ENCODE measurements around the gene TMEM80. TPM values are rescaled to one million over a fixed set of nuclear protein-coding genes. Genes with fewer than 3 reads are reported as not detected.

Gene TMEM80
- total and polyA plus RNA-seq, 2 of the 4 experiments (the other 2 are of a cell fraction) = 5.6 to 21.7 TPM

DNA sequence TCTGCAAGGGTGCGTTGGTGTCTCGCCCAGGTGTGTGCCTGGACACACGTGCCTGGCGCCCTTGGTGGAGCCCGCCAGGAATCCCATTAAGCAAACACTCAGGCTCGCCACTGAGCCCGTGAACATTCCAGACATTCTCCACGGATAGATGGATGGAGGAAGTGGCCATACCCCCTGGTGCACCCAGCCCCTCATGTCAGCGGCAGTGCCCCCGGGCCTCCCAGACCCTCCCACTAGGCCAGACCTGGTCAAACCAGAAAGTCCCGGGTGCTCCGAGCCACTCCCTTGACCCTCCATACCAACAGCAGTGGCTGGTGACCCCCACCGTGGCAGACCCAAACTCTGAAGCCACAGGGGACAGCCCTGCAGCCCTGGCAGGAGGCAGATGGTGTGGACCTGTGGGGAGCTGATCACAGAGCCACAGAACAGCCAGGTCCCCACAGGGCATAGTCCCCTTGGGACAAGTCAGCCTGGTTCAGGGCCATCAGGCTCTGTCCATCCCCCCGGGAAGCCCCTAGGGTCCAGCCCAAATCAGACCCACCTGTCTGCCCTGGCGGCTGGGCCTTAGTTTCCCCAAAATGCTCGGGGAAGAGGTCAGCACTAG lies 12.3 kb downstream of the TMEM80 start:
- Histone ChIP-seq H3K9me1 (ENCODE audit: insufficient read depth, low read length) (peaks cover 13% of the 10 kb centered on the region), H4K20me1 (ENCODE audit: insufficient read depth, low read length) (no peaks in the 10 kb centered on the region), H3K27me3 (ENCODE audit: control insufficient read depth, insufficient read depth, low read length) (no peaks in the 10 kb centered on the region), H3K4me2 (ENCODE audit: low read depth, low read length) (no peak overlapping the region), H3K36me3 (ENCODE audit: control insufficient read depth, insufficient read depth, low read length) (peaks cover 6% of the 10 kb centered on the region; the same call in 1 of the 2 replicates), H2BK20ac (ENCODE audit: low read depth, low read length) (no peak overlapping the region), H2AK9ac (replicated peaks; ENCODE audit: low read depth, low read length, poor library complexity) (peak overlapping the region; percentile 86), H3K56ac (ENCODE audit: extremely low read depth, insufficient read depth, low read length) (no peak overlapping the region), H3K18ac (ENCODE audit: low read depth, low read length) (no peak overlapping the region; the same call in 1 of the 2 replicates), H3K9ac (ENCODE audit: low read depth, low read length) (0 out of 2 replicates have a peak overlapping the region, but pooled peaks have one; percentile 68), H4K8ac (ENCODE audit: low read depth in 2 of 2, low read length in 2 of 2) (no peak overlapping the region; a peak in 1 of 4 replicates), H3K14ac (replicated peaks; ENCODE audit: low read depth, low read length) (no peak overlapping the region), H4K91ac (ENCODE audit: insufficient read depth, low read depth, low read length) (peak overlapping the region; percentile 74; the same call in 1 of the 2 replicates), H4K5ac (ENCODE audit: low read depth, low read length) (peak overlapping the region; percentile 78; the same call in 1 of the 2 replicates), H3K23ac (ENCODE audit: low read depth, low read length) (no peak overlapping the region), H2AFZ (replicated peaks; ENCODE audit: low read length, poor library complexity) (peak overlapping the region; percentile 78), H2BK5ac (ENCODE audit: low read depth, low read length, poor library complexity, severe bottlenecking) (no peak overlapping the region), H3K79me1 (ENCODE audit: low read depth in 1 of 2, low read length in 2 of 2) (peaks cover 0 to 43% of the 10 kb centered on the region in 2 experiments), H3K4me1 (ENCODE audit: control insufficient read depth, insufficient read depth, low read length) (peaks cover 21% of the 10 kb centered on the region), H3K27ac (ENCODE audit: insufficient read depth, low read length) (no peak overlapping the region), H2BK120ac (ENCODE audit: low read depth, low read length) (0 out of 2 replicates have a peak overlapping the region, but pooled peaks have one; percentile 8), H2AK5ac (ENCODE audit: low read depth, low read length) (peak overlapping the region; percentile 95; the same call in 1 of the 2 replicates), H3K4ac (ENCODE audit: low read depth, low read length) (no peak overlapping the region; the same call in 1 of the 2 replicates), H3K9me3 (ENCODE audit: control insufficient read depth, insufficient read depth, low read length) (no peaks in the 10 kb centered on the region), H3K4me3 (ENCODE audit: insufficient read depth, low read depth, low read length) (no peak overlapping the region), H2BK15ac (ENCODE audit: low read depth, low read length) (no peak overlapping the region; the same call in 2 of the 3 replicates)
- intact Hi-C loops (cut with micrococcal nuclease) (no loop called here), dilution Hi-C loops (cut with HindIII; ENCODE audit: low sequenced_read_pairs, unreplicated experiment) (no loop called here), in situ Hi-C loops (cut with MboI; ENCODE audit: low sequenced_read_pairs) (no loop called here)
- BruUV-seq (replicated peaks) = no TSS peak
- 97% methylated on average over 6 of the region's 16 CpGs; no CpG with 5 or more reads in 1 of the 2 experiments for WGBS, 2 experiments (ENCODE audit: extremely low coverage in 2 of 2, insufficient read length in 1 of 2)
- CTCF ChIA-PET = no interaction called here
- POLR2A ChIA-PET (ENCODE audit: unreplicated experiment) = no interaction called here
- DNase-seq (no peak), ATAC-seq (ENCODE audit: low read depth) (no peak)
- TF ChIP-seq MXI1 (IDR thresholded peaks at IDR 0.05; ENCODE audit: borderline replicate concordance, low read depth, low read length) = no peak
- no peak for TF ChIP-seq CHD1 (IDR thresholded peaks at IDR 0.05; ENCODE audit: low read depth, low read length)
- TF ChIP-seq POLR2A (IDR thresholded peaks at IDR 0.05; ENCODE audit: low read depth, low read length) = no peak
- TF ChIP-seq MAZ (IDR thresholded peaks at IDR 0.05; ENCODE audit: borderline replicate concordance, low read depth, low read length) = no peak
- TF ChIP-seq RFX5 (IDR thresholded peaks at IDR 0.05; ENCODE audit: low read depth, low read length) = no peak
- TF ChIP-seq, protein P1, sequence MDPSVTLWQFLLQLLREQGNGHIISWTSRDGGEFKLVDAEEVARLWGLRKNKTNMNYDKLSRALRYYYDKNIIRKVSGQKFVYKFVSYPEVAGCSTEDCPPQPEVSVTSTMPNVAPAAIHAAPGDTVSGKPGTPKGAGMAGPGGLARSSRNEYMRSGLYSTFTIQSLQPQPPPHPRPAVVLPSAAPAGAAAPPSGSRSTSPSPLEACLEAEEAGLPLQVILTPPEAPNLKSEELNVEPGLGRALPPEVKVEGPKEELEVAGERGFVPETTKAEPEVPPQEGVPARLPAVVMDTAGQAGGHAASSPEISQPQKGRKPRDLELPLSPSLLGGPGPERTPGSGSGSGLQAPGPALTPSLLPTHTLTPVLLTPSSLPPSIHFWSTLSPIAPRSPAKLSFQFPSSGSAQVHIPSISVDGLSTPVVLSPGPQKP (IDR thresholded peaks at IDR 0.05; ENCODE audit: borderline replicate concordance, low read depth, low read length) = no peak
- TF ChIP-seq BHLHE40 (IDR thresholded peaks at IDR 0.05; ENCODE audit: low read depth, low read length) = no peak
- no peak for TF ChIP-seq RCOR1 (IDR thresholded peaks at IDR 0.05; ENCODE audit: insufficient replicate concordance, low read length)
- TF ChIP-seq MAFK (IDR thresholded peaks at IDR 0.05; ENCODE audit: low read depth, low read length) = no peak
- TF ChIP-seq, protein P2, sequence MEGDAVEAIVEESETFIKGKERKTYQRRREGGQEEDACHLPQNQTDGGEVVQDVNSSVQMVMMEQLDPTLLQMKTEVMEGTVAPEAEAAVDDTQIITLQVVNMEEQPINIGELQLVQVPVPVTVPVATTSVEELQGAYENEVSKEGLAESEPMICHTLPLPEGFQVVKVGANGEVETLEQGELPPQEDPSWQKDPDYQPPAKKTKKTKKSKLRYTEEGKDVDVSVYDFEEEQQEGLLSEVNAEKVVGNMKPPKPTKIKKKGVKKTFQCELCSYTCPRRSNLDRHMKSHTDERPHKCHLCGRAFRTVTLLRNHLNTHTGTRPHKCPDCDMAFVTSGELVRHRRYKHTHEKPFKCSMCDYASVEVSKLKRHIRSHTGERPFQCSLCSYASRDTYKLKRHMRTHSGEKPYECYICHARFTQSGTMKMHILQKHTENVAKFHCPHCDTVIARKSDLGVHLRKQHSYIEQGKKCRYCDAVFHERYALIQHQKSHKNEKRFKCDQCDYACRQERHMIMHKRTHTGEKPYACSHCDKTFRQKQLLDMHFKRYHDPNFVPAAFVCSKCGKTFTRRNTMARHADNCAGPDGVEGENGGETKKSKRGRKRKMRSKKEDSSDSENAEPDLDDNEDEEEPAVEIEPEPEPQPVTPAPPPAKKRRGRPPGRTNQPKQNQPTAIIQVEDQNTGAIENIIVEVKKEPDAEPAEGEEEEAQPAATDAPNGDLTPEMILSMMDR (conservative IDR thresholded peaks at IDR 0.05; ENCODE audit: low read depth, low read length) = no peak
- TF ChIP-seq NFE2L2 (IDR thresholded peaks at IDR 0.05; ENCODE audit: low read depth, low read length) = no peak
- TF ChIP-seq, protein P3, sequence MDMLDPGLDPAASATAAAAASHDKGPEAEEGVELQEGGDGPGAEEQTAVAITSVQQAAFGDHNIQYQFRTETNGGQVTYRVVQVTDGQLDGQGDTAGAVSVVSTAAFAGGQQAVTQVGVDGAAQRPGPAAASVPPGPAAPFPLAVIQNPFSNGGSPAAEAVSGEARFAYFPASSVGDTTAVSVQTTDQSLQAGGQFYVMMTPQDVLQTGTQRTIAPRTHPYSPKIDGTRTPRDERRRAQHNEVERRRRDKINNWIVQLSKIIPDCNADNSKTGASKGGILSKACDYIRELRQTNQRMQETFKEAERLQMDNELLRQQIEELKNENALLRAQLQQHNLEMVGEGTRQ (IDR thresholded peaks at IDR 0.05; ENCODE audit: low read depth, low read length) = no peak
- TF ChIP-seq FOS (IDR thresholded peaks at IDR 0.05; ENCODE audit: low read depth, low read length) = no peak
- TF ChIP-seq CEBPB (IDR thresholded peaks at IDR 0.05; ENCODE audit: low read depth, low read length) = no peak
- TF ChIP-seq SMC3 (IDR thresholded peaks at IDR 0.05; ENCODE audit: low read depth, low read length) = no peak
